K562 (cell line): ENCODE results near the gene TSC22D3.

Experiments
- CBX2 ChIP-seq: fragments of 200-600 bp; sonication (generic); IDR thresholded peaks from one replicate; pipeline ENCODE4 v1.6.1; 2012; ENCODE audit warnings: mild to moderate bottlenecking, low read length, inconsistent platforms; ENCODE audit not compliant: insufficient read depth, poor library complexity, severe bottlenecking
- HCFC1 ChIP-seq: IDR thresholded peaks from 2 replicates; pipeline ENCODE4 v1.6.1; 2012; ENCODE audit warnings: low read depth, low read length, improper control_type of control experiment
- MXI1 ChIP-seq: IDR thresholded peaks from 2 replicates; pipeline ENCODE4 v1.6.1; 2011; ENCODE audit warnings: low read depth, mild to moderate bottlenecking, improper control_type of control experiment, low read length
- TOE1 ChIP-seq, 2 experiments: fragments of 450-650 bp in 1 of 2; sonication (generic) in 1 of 2; formaldehyde crosslinking in 1 of 2; IDR thresholded peaks; 2 replicates each; pipeline versions ENCODE4 v1.7.1 to v1.8.0; 2016 to 2022; ENCODE audit warnings: borderline replicate concordance in 2 of 2, mild to moderate bottlenecking in 2 of 2, antibody characterized with exemption in 1 of 2, inconsistent platforms in 1 of 2, low read depth in 1 of 2, missing genetic modification reagents in 1 of 2, moderate library complexity in 1 of 2
- ZC3H4 ChIP-seq: sonication (generic); formaldehyde crosslinking; IDR thresholded peaks from 2 replicates; pipeline ENCODE4 v1.9.0; 2021; ENCODE audit warnings: missing genetic modification reagents, borderline replicate concordance
- ZNF124 ChIP-seq: sonication (generic); formaldehyde crosslinking; IDR thresholded peaks from 2 replicates; pipeline ENCODE4 v1.8.1; 2022; ENCODE audit warnings: missing genetic modification reagents
- TF ChIP-seq, protein P1 (sequence below), 3 experiments: IDR thresholded peaks in 2 of 3; conservative IDR thresholded peaks in 1 of 3; 2 replicates each; pipeline ENCODE4 v1.5.1; 2011 to 2012; ENCODE audit warnings: low read length in 3 of 3, mild to moderate bottlenecking in 3 of 3, control low read depth in 2 of 3, improper control_type of control experiment in 1 of 3, inconsistent platforms in 1 of 3, low read depth in 1 of 3, mixed read lengths in 1 of 3, moderate library complexity in 1 of 3; ENCODE audit not compliant: insufficient read depth in 2 of 3
- TF ChIP-seq, protein P2 (sequence below): sonication (generic); formaldehyde crosslinking; IDR thresholded peaks from 2 replicates; pipeline ENCODE4 v1.4.0; 2020; ENCODE audit warnings: mild to moderate bottlenecking, missing genetic modification reagents
- TF ChIP-seq, protein P3 (sequence below): fragments of 450-650 bp; IDR thresholded peaks from 2 replicates; pipeline ENCODE4 v1.6.1; 2016; ENCODE audit warnings: low read depth
- TF ChIP-seq, protein P4 (sequence below): conservative IDR thresholded peaks from 2 replicates; pipeline ENCODE4 v1.6.1; 2011; ENCODE audit warnings: low read depth, mild to moderate bottlenecking, low read length; ENCODE audit not compliant: control insufficient read depth

DNA sequence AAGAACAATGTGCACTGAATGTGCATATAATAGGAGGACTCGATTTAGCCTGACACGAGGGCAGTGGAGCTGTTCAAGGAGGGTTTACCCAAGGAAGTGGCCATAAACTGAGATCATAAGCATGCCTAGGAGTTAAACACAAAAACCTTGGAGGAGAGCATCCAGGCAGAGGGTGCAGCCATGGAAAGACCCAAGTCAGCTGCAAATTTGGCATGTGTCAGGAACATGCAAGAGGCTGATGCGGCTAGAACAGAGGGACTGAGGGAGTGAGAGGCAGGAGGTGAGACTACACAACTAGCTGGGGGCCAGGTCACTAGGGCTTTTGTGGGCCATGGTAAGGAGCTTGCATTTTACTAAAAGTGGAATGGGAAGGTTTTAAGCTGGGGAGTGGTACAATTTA lies 91.7 kb downstream of the TSC22D3 start:
- TF ChIP-seq MXI1 (no peak), ZC3H4 (CRISPR knock-in tag) (no peak), CBX2 (no peak), TOE1 (IDR thresholded peaks at IDR 0.05; ENCODE audit: borderline replicate concordance) (no peak), TOE1 (CRISPR knock-in tag; IDR thresholded peaks at IDR 0.05; ENCODE audit: borderline replicate concordance, low read depth) (no peak), ZNF124 (no peak), HCFC1 (no peak)
- TF ChIP-seq, protein P1, sequence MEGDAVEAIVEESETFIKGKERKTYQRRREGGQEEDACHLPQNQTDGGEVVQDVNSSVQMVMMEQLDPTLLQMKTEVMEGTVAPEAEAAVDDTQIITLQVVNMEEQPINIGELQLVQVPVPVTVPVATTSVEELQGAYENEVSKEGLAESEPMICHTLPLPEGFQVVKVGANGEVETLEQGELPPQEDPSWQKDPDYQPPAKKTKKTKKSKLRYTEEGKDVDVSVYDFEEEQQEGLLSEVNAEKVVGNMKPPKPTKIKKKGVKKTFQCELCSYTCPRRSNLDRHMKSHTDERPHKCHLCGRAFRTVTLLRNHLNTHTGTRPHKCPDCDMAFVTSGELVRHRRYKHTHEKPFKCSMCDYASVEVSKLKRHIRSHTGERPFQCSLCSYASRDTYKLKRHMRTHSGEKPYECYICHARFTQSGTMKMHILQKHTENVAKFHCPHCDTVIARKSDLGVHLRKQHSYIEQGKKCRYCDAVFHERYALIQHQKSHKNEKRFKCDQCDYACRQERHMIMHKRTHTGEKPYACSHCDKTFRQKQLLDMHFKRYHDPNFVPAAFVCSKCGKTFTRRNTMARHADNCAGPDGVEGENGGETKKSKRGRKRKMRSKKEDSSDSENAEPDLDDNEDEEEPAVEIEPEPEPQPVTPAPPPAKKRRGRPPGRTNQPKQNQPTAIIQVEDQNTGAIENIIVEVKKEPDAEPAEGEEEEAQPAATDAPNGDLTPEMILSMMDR (IDR thresholded peaks at IDR 0.05 in 2 of 3, conservative IDR thresholded peaks at IDR 0.05 in 1 of 3; ENCODE audit: insufficient read depth in 2 of 3, low read depth in 1 of 3, low read length in 3 of 3), result no peak
- TF ChIP-seq, protein P2, sequence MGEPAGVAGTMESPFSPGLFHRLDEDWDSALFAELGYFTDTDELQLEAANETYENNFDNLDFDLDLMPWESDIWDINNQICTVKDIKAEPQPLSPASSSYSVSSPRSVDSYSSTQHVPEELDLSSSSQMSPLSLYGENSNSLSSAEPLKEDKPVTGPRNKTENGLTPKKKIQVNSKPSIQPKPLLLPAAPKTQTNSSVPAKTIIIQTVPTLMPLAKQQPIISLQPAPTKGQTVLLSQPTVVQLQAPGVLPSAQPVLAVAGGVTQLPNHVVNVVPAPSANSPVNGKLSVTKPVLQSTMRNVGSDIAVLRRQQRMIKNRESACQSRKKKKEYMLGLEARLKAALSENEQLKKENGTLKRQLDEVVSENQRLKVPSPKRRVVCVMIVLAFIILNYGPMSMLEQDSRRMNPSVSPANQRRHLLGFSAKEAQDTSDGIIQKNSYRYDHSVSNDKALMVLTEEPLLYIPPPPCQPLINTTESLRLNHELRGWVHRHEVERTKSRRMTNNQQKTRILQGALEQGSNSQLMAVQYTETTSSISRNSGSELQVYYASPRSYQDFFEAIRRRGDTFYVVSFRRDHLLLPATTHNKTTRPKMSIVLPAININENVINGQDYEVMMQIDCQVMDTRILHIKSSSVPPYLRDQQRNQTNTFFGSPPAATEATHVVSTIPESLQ (CRISPR knock-in tag), result no peak
- TF ChIP-seq, protein P3, sequence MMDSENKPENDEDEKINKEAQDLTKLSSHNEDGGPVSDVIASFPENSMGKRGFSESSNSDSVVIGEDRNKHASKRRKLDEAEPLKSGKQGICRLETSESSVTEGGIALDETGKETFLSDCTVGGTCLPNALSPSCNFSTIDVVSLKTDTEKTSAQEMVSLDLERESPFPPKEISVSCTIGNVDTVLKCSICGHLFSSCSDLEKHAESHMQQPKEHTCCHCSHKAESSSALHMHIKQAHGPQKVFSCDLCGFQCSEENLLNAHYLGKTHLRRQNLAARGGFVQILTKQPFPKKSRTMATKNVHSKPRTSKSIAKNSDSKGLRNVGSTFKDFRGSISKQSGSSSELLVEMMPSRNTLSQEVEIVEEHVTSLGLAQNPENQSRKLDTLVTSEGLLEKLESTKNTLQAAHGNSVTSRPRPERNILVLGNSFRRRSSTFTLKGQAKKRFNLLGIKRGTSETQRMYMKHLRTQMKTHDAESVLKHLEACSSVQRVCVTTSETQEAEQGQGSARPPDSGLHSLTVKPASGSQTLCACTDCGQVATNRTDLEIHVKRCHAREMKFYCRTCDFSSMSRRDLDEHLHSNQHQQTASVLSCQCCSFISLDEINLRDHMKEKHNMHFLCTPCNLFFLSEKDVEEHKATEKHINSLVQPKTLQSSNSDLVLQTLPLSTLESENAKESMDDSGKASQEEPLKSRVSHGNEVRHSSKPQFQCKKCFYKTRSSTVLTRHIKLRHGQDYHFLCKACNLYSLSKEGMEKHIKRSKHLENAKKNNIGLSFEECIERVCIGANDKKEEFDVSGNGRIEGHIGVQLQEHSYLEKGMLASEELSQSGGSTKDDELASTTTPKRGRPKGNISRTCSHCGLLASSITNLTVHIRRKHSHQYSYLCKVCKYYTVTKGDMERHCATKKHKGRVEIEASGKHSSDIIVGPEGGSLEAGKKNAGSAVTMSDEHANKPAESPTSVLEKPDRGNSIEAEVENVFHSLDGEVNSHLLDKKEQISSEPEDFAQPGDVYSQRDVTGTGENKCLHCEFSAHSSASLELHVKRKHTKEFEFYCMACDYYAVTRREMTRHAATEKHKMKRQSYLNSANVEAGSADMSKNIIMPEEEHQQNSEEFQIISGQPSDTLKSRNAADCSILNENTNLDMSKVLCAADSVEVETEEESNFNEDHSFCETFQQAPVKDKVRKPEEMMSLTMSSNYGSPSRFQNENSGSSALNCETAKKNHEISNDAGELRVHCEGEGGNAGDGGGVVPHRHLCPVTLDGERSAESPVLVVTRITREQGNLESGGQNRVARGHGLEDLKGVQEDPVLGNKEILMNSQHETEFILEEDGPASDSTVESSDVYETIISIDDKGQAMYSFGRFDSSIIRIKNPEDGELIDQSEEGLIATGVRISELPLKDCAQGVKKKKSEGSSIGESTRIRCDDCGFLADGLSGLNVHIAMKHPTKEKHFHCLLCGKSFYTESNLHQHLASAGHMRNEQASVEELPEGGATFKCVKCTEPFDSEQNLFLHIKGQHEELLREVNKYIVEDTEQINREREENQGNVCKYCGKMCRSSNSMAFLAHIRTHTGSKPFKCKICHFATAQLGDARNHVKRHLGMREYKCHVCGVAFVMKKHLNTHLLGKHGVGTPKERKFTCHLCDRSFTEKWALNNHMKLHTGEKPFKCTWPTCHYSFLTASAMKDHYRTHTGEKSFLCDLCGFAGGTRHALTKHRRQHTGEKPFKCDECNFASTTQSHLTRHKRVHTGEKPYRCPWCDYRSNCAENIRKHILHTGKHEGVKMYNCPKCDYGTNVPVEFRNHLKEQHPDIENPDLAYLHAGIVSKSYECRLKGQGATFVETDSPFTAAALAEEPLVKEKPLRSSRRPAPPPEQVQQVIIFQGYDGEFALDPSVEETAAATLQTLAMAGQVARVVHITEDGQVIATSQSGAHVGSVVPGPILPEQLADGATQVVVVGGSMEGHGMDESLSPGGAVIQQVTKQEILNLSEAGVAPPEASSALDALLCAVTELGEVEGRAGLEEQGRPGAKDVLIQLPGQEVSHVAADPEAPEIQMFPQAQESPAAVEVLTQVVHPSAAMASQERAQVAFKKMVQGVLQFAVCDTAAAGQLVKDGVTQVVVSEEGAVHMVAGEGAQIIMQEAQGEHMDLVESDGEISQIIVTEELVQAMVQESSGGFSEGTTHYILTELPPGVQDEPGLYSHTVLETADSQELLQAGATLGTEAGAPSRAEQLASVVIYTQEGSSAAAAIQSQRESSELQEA, result no peak
- TF ChIP-seq, protein P4, sequence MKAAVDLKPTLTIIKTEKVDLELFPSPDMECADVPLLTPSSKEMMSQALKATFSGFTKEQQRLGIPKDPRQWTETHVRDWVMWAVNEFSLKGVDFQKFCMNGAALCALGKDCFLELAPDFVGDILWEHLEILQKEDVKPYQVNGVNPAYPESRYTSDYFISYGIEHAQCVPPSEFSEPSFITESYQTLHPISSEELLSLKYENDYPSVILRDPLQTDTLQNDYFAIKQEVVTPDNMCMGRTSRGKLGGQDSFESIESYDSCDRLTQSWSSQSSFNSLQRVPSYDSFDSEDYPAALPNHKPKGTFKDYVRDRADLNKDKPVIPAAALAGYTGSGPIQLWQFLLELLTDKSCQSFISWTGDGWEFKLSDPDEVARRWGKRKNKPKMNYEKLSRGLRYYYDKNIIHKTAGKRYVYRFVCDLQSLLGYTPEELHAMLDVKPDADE, result no peak
